GM12864 (cell line): ENCODE data around the gene RASL10A.

Source experiments
- DNase-seq: peaks from one replicate; pipeline ENCODE4 v3.0.0-alpha.2; 2011; ENCODE audit warnings: low read depth
- H3K4me3 ChIP-seq: 2 replicates; pipeline ENCODE4 v1.5.1; 2011; ENCODE audit warnings: mild to moderate bottlenecking, low read depth, low read length, control low read depth
- CTCF ChIP-seq: IDR thresholded peaks from 2 replicates; pipeline ENCODE4 v1.5.1; 2011; ENCODE audit warnings: low read depth, mild to moderate bottlenecking, moderate library complexity, low read length, control low read depth, inconsistent platforms; ENCODE audit errors: missing control alignments

Gene RASL10A

DNA sequence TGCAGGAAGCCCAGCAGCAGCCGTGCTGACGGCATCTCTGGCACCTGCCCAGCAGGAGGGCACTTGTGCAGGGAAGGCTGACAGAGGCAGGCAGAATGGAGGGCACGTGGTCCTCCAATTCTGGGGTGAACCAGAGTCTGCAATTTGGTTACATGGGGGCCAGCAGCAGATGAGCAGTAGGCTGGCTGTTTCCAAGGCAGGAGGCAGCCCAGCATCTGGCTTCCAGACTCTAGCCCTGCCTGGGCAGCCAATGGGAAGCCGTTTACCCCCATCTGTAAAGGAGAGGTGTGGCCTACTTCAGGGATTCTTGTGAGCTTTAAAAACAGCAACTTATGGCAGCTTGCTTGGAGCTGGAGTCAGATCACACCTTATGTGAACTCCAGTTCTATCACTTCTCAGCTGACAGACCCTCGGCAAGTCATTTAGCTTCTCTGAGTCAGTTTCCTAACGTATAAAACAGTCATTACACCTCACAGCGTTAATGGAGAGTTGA is 27.9 kb upstream of the RASL10A start:
- TF ChIP-seq CTCF, result no peak
- no peak overlapping the region for H3K4me3 ChIP-seq
- no peak for DNase-seq

DNA sequence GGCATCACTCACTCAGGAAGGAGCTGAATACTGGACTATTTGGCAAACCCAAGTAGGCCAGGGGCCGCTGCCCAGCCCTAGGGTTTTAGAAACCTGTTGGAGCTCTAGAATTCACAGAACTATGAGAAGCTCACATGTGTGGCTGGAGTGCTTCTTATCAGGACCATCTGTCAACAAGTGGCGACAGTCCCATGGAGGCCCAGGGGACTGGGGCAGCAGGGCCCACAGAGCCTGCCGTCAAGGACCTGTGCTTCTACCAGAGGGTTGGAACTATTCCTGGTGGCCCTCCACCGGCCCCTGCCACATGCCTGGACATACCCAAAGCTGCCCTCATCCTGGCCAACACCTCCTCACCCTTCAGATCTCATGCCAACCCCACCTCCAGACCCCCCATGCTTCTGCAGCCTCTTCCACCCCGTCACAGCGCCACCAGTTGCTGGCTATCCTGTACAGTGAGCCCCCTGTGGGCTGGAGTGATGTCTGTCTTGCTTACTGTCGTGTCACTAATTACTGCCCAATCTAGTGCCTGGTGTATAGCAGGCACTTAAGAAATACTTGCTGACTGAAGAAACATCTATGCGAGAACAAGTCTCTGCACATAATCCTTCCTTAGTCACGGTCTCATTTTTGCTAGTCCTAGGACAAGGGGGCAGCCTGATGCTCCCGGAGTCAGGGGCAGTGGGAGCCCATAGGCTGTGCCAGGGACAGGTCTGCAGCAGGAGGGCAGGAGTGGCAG is 27.2 kb upstream of the RASL10A start:
- H3K4me3 ChIP-seq, result no peak overlapping the region
- no peak for DNase-seq
- no peak for TF ChIP-seq CTCF

DNA sequence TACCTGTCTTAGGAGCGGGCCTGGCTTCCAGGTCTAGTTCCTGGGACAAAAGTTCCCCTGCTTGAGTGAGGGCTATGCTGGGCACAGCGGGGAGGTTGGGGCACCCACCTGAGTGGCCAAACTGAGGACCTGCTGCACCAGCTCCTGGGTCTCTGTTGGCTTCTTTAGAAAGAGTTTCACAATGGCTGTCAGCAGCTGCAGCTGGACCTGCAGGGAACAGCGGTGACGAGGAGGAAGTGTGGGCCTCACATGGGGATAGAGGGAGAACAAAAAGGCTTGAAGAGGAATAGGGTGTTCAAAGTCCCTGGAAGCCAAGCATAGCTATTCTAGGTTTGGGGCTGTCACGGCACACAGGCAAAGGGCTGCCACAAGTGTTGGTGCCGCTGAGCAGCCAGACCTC is 26.7 kb upstream of the RASL10A start:
- DNase-seq, result no peak
- no peak for TF ChIP-seq CTCF

DNA sequence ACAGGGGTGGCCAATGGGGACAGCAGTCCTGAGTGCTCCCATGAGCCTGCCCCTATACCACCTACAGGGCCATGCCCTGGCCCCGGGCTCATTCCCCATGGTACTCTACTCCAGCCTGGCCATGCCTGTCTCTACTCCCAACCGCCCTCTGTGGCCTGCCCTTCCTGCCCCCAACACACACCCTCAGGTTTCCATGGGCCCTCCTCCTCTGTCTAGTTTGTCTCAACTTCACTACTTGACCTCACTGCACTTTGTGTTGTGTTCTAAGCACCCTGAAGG is 26.3 kb upstream of the RASL10A start:
- TF ChIP-seq CTCF, result no peak
- no peak for DNase-seq

More for the DNA sequence above, 26.7 kb upstream of the RASL10A start:
- H3K4me3 ChIP-seq, result no peak overlapping the region

DNA sequence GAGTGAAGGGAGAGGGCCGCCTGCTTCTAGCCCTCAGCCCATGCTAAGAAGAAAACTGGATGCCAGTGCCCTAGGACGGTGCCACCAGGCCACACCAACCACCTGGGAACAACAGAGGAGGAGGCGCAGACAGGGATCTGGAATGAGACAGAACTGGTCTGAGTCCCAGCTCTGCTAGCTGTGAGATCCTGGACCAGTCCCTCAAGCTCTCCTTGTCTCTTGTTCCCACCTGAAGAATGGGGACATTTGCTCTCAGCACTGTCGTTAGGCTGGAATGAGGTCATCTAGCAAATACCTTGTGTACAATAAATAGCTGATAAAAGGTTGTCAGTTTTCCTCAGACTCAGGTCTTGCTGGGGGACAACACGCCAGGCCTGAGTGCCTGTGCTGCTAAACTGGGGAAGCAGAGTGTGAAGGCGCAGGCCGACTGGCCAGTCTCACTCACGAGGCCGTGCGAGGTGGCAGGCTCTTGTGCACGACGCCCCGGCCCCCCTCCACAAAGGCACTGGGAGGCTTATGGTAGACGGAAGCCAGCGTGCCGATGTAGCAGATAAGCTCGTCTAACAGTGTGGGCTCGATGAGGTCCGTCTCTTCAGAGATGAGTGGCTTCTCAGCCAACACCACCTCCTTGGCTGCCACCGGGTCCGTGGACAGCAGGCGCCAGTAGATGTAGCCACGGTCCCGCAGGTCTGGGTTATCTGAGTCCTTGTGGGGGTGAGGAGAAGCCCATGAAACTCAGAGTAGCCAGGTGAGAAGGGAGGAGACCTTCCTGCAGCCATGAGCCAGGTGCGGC is 25.8 kb upstream of the RASL10A start:
- no peak for TF ChIP-seq CTCF
- H3K4me3 ChIP-seq, result no peak overlapping the region
- DNase-seq, result no peak

More for the DNA sequence above, 26.3 kb upstream of the RASL10A start:
- H3K4me3 ChIP-seq, result no peak overlapping the region

- H3K4me3 ChIP-seq, result no peak overlapping the region
- DNase-seq, result no peak
- TF ChIP-seq CTCF, result no peak
Measured at GRCh38 chr22:29340566-29340965, 25.1 kb upstream of the RASL10A start.
